HG02642 (cell line): Measurements from ENCODE around the gene TYMP.

ENCODE experiments used
- ATAC-seq: cut with Tn5 transposase; IDR thresholded peaks from one replicate; pipeline ENCODE4 v1.9.1; 2021; ENCODE audit warnings: mild to moderate bottlenecking; ENCODE audit not compliant: unreplicated experiment, poor library complexity

The TYMP gene

DNA sequence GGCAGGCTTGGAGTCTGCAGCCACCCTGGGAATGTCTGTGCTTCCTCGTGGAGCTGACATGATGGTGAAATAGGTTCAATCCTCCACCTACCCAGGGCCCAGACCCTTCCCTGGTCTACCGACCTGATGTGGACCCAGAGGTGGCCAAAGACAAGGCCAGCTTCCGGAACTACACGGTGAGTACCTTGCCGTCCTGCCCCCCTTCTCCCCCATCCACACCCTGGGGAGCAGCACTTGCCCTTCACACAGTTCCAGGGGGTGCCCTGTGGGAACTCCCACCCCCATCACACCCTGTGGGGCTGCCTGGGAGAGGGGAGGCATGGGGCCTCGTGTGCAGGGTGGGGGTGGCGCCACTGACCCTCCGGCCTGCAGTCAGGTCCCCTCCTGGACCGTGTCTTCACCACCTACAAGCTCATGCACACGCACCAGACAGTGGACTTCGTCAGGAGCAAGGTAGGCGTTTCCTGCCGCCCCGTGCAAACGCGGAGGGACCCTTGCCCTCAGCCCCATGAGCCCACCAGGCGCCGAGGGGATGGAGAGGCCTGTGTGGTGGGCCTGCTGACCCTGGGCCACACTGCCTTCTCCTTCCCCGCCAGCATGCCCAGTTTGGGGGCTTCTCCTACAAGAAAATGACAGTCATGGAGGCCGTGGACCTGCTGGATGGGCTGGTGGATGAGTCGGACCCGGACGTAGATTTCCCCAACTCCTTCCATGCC is 42.4 kb downstream of the TYMP start:
- ATAC-seq, result no peak

DNA sequence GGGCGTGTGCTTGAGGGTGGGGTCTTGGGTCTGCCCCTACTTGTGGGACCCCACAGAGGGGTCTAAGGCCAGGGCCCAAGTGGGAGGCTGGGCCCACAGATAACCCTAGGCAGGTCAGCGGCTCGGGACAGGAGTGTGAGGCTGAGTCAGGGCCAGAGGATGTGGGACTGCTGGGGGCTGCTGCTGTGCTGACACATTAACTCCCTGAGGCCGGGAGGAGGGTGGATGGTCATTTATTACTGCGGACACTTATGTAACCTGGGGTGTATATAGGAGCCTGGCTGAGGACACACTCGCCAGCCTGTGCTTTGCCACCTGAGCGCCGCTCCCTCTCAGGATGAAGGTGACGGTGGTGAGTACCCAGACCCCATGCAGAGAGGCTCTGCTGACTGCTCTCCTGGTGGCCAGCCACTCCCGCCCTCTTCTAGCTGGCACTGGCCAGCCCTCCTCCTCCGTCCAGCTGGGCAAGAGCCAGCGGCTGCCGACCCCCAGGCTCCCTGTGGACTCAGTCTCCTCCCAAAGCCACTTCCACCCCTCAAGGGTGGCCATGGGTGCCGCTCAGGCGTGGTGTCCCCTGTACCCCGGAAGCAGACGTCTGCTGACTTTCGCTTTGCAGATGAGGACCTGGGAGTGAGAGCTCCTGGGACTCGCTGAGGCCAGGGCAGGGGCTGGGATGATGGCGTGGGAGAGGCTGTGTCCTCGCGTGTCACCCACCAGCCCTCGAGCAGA is 43.1 kb downstream of the TYMP start, which contains the start of gene MIOX:
TSS of gene MIOX (plus strand) at position 299 of the 729 bp plus-strand sequence. CDS start at position 338, 39 bp downstream.
- no peak for ATAC-seq

- ATAC-seq, result no peak
Observed at GRCh38 chr22:50485221-50486131, 44.3 kb downstream of the TYMP start.

GRCh38 chr22:50483977-50484853 is 45.6 kb downstream of the TYMP start:
- no peak for ATAC-seq

- ATAC-seq, result no peak
Observed at GRCh38 chr22:50483556-50483955, 46.3 kb downstream of the TYMP start.

- ATAC-seq, result no peak
Observed at GRCh38 chr22:50483106-50483505, 46.7 kb downstream of the TYMP start.

GRCh38 chr22:50482107-50483074 is 47.4 kb downstream of the TYMP start:
- no peak for ATAC-seq

DNA sequence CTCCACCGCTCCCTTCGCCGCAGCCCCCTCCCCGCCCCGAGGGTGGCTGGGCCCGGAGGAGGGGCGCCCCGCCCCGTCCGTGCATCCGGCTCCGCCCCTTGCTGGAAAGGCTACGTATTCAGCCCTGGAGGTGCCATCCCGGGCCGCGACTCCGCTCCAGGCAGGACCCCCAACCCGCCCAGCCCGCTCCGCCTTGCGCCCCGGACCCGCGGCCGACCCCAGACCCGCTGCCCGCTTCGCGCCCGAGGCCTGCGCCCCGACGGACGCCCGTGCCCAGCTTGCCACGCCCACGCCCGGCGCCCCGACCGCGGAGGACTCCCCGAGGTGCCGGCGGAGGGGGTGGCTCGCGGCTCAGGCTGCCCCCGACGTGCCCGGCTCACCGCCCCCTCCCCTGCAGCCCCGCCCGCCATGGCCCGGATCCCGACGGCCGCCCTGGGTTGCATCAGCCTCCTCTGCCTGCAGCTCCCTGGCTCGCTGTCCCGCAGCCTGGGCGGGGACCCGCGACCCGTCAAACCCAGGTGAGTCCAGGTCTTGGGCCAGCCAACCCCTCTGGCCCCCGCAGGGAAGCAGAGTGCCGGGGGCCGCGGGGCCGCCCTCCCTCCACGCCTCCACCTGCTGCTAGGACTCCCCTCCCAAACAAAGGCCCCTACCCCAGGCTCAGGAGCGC is 48.2 kb downstream of the TYMP start, which contains the start of gene ADM2:
TSS of gene ADM2 (plus strand) at position 104 of the 667 bp plus-strand sequence. CDS start at position 409, 305 bp downstream.
- no peak for ATAC-seq

DNA sequence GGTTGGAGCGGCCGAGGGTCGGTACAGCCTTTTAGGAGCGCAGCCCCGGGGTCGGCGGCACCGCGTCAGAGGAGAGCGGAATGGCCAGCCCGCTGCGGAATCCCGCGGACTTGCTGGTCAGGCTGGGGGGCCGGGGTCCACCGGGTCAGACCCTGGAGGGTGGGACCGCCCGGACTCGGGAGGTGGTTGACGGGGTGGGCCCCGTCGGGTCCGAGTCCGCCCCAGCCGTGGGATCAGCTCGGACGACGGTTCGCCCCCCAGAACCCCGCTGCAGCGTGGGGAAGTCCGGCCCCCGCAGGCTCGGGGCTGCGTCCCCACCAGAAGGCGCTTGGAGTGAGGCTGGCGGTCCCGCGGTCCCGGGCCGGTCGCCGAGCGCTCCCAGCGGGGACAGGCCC is 48.8 kb downstream of the TYMP start:
- ATAC-seq, result no peak

GRCh38 chr22:50479721-50480120 is 50.1 kb downstream of the TYMP start:
- no peak for ATAC-seq

DNA sequence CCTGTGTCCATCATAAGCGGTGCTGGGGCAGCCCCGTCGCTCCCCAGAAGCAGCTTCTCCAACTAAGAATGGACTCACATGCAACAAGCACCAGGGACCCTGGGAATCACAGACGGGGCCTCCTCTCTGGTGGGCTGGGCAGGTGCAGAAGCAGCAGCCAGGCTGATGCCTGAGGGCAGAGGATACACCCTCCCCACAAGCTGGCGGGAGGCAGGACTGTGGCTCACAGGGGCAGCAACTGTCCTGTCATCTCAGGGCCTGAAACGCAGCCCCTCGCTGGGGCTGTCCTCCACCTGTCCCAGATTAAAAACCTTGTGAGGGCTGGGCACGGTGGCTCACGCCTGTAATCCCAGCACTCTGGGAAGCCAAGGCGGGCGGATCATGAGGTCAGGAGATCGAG is 51.9 kb downstream of the TYMP start:
- ATAC-seq, result no peak

- no peak for ATAC-seq
Observed at GRCh38 chr22:50476868-50477267, 52.9 kb downstream of the TYMP start.
